GM23338 (cell line): ENCODE results near the gene ABHD12. TPM values are rescaled to one million over a fixed set of nuclear protein-coding genes. Genes with fewer than 3 reads are reported as not detected.

Source experiments
- ATAC-seq: fragments of 200-7000 bp; cut with Tn5 transposase; 3 replicates; pipeline ENCODE4 v1.9.1; 2020
- DNase-seq: peaks from one replicate; pipeline ENCODE4 v3.0.0-alpha.2; 2015; ENCODE audit warnings: low spot score
- H2AFZ ChIP-seq: fragments of 200-600 bp; sonication (generic); 2 replicates; pipeline ENCODE4 v1.8.0; 2016; ENCODE audit warnings: antibody characterized with exemption, mild to moderate bottlenecking, moderate library complexity
- H3F3A ChIP-seq: fragments of 200-600 bp; sonication (generic); replicated peaks from 2 replicates; pipeline ENCODE4 v1.8.0; 2017; ENCODE audit warnings: antibody characterized with exemption, mixed run types, low read depth
- H3K27ac ChIP-seq: fragments of 200-600 bp; sonication (generic); 2 replicates; pipeline ENCODE4 v1.6.1; 2016; ENCODE audit warnings: low read depth
- H3K27me3 ChIP-seq: fragments of 200-600 bp; sonication (generic); 2 replicates; pipeline ENCODE4 v1.8.0; 2016; ENCODE audit warnings: mild to moderate bottlenecking, mixed run types, moderate library complexity; ENCODE audit not compliant: insufficient read depth
- H3K36me3 ChIP-seq: fragments of 200-600 bp; sonication (generic); 2 replicates; pipeline ENCODE4 v1.8.0; 2016; ENCODE audit warnings: mild to moderate bottlenecking; ENCODE audit not compliant: insufficient read depth
- H3K4me1 ChIP-seq: fragments of 200-600 bp; sonication (generic); 2 replicates; pipeline ENCODE4 v1.8.0; 2016; ENCODE audit warnings: mild to moderate bottlenecking, moderate library complexity; ENCODE audit not compliant: insufficient read depth
- H3K4me2 ChIP-seq: fragments of 200-600 bp; sonication (generic); 2 replicates; pipeline ENCODE4 v1.7.1; 2017; ENCODE audit warnings: mixed run types
- H3K4me3 ChIP-seq: fragments of 200-600 bp; sonication (generic); 2 replicates; pipeline ENCODE4 v1.6.1; 2016; ENCODE audit warnings: mixed run types
- H3K79me2 ChIP-seq: fragments of 200-600 bp; sonication (generic); replicated peaks from 2 replicates; pipeline ENCODE4 v1.8.0; 2017; ENCODE audit warnings: mild to moderate bottlenecking; ENCODE audit not compliant: insufficient read depth
- H3K9me2 ChIP-seq: fragments of 200-600 bp; sonication (generic); 2 replicates; pipeline ENCODE4 v1.8.0; 2017; ENCODE audit not compliant: insufficient read depth
- H4K20me1 ChIP-seq: fragments of 200-600 bp; sonication (generic); replicated peaks from 2 replicates; pipeline ENCODE4 v1.8.0; 2017; ENCODE audit warnings: mild to moderate bottlenecking; ENCODE audit not compliant: insufficient read depth
- H3K27ac Mint-ChIP-seq: 2 replicates; pipeline ENCODE4 v1.8.0; 2020; ENCODE audit warnings: inconsistent platforms, mild to moderate bottlenecking, moderate library complexity, mixed read lengths
- H3K27me3 Mint-ChIP-seq: 3 replicates; pipeline ENCODE4 v1.8.0; 2022; ENCODE audit warnings: low read depth, mild to moderate bottlenecking, moderate library complexity, mixed read lengths, inconsistent platforms; ENCODE audit not compliant: insufficient read depth, poor library complexity
- H3K36me3 Mint-ChIP-seq: 3 replicates; pipeline ENCODE4 v1.8.0; 2021; ENCODE audit warnings: low read depth, mild to moderate bottlenecking, inconsistent platforms, moderate library complexity, mixed read lengths
- H3K4me1 Mint-ChIP-seq: 3 replicates; pipeline ENCODE4 v1.8.0; 2020; ENCODE audit warnings: mild to moderate bottlenecking, inconsistent platforms, mixed read lengths
- H3K4me3 Mint-ChIP-seq: 3 replicates; pipeline ENCODE4 v1.8.0; 2021; ENCODE audit warnings: moderate library complexity, mild to moderate bottlenecking, inconsistent platforms, mixed read lengths
- H3K9me3 Mint-ChIP-seq: 3 replicates; pipeline ENCODE4 v1.8.0; 2020; ENCODE audit warnings: moderate library complexity, mild to moderate bottlenecking, inconsistent platforms, mixed read lengths
- CREB1 ChIP-seq: fragments of 250-450 bp; sonication (Bioruptor Pico); IDR thresholded peaks from 2 replicates; pipeline ENCODE4 v1.5.0; 2020; ENCODE audit warnings: low read depth, mild to moderate bottlenecking, moderate library complexity
- CTCF ChIP-seq, 2 experiments: fragments of 200-600 bp in 1 of 2; sonication (generic) in 1 of 2; conservative IDR thresholded peaks; 2 replicates each; pipeline versions ENCODE4 v1.5.1 to v1.6.1; 2016 to 2017; ENCODE audit warnings: antibody characterized with exemption in 2 of 2, low read depth in 2 of 2, mild to moderate bottlenecking in 2 of 2, moderate library complexity in 1 of 2
- ETS1 ChIP-seq: IDR thresholded peaks from 2 replicates; pipeline ENCODE4 v1.6.1; 2016; ENCODE audit warnings: antibody characterized with exemption
- EZH2 ChIP-seq: fragments of 200-600 bp; sonication (generic); IDR thresholded peaks from one replicate; pipeline ENCODE4 v1.8.0; 2017; ENCODE audit warnings: antibody characterized with exemption, mild to moderate bottlenecking, low read depth; ENCODE audit not compliant: unreplicated experiment
- EZH2phosphoT487 ChIP-seq: fragments of 200-600 bp; sonication (generic); IDR thresholded peaks from one replicate; pipeline ENCODE4 v1.8.1; 2018; ENCODE audit warnings: antibody characterized with exemption; ENCODE audit not compliant: unreplicated experiment
- NANOG ChIP-seq: IDR thresholded peaks from 2 replicates; pipeline ENCODE4 v1.6.1; 2016; ENCODE audit warnings: antibody characterized with exemption, borderline replicate concordance
- STAT1 ChIP-seq: IDR thresholded peaks from one replicate; pipeline ENCODE4 v1.6.1; 2016; ENCODE audit warnings: antibody characterized with exemption; ENCODE audit not compliant: unreplicated experiment
- ZNF331 ChIP-seq: fragments of 250-450 bp; sonication (Bioruptor Pico); IDR thresholded peaks from 2 replicates; pipeline ENCODE4 v1.5.0; 2020; ENCODE audit warnings: low read depth, mild to moderate bottlenecking, moderate library complexity
- polyA plus RNA-seq: library from polyadenylated mRNA; unstranded; fragments of >200 nt; fragmentation: Nextera tagmentation; extraction: Ambion mirVana; gene quantifications from 2 replicates; pipeline ENCODE4 v1.2.1, GENCODE V29; 2016
- total RNA-seq: library from RNA; depleted of rRNA; stranded (reverse); fragments of >200 nt; shearing (Covaris generic); gene quantifications from 2 replicates; pipeline ENCODE4 v1.2.3, GENCODE V29; 2014

ABHD12 gene
- total and polyA plus RNA-seq, 2 experiments from 2014 or later, result 40.2 to 57.8 TPM

- H3K27ac Mint-ChIP-seq, result peak overlapping the region; percentile 70
- peaks cover 14% of the 10 kb centered on the region for H3K4me1 Mint-ChIP-seq
These were observed 100.6 kb downstream of the ABHD12 start for GRCh38 chr20:25289886-25290597.

GRCh38 chr20:25288291-25289181 is 102.1 kb downstream of the ABHD12 start:
- ATAC-seq (no peak), DNase-seq (no peak)
- Histone ChIP-seq H3K27ac (no peak overlapping the region), H3F3A (no peaks in the 10 kb centered on the region), H4K20me1 (no peaks in the 10 kb centered on the region), H3K4me1 (no peaks in the 10 kb centered on the region), H3K36me3 (peaks cover 2% of the 10 kb centered on the region; the same call in 1 of the 2 replicates), H2AFZ (no peak overlapping the region), H3K79me2 (no peaks in the 10 kb centered on the region), H3K9me2 (no peaks in the 10 kb centered on the region), H3K4me3 (no peak overlapping the region), H3K4me2 (no peak overlapping the region), H3K27me3 (no peaks in the 10 kb centered on the region)
- H3K4me1 Mint-ChIP-seq, result peaks cover 8% of the 10 kb centered on the region; the same call in 2 of the 3 replicates
- no peaks in the 10 kb centered on the region; the same call in 2 of the 3 replicates for H3K9me3 Mint-ChIP-seq
- no peak overlapping the region for H3K27ac Mint-ChIP-seq
- peaks cover 51% of the 10 kb centered on the region for H3K36me3 Mint-ChIP-seq
- no peak overlapping the region for H3K4me3 Mint-ChIP-seq
- TF ChIP-seq ZNF331 (CRISPR knock-in tag) (no peak), EZH2phosphoT487 (no peak), CREB1 (CRISPR knock-in tag) (no peak), STAT1 (no peak)
- peaks cover 19% of the 10 kb centered on the region for H3K27me3 Mint-ChIP-seq

More at GRCh38 chr20:25289886-25290597, 100.6 kb downstream of the ABHD12 start:
- Histone ChIP-seq H3K4me3 (no peak overlapping the region), H4K20me1 (0 out of 2 replicates have a peak, but pooled peaks cover 3% of the 10 kb centered on the region), H3K4me1 (peaks cover 5% of the 10 kb centered on the region; the same call in 1 of the 2 replicates), H3K9me2 (no peaks in the 10 kb centered on the region), H3K27me3 (no peaks in the 10 kb centered on the region), H2AFZ (no peak overlapping the region), H3K27ac (no peak overlapping the region), H3K4me2 (no peak overlapping the region), H3K36me3 (no peaks in the 10 kb centered on the region; the same call in 1 of the 2 replicates), H3F3A (peaks cover 4% of the 10 kb centered on the region; the same call in 1 of the 2 replicates), H3K79me2 (no peaks in the 10 kb centered on the region)
- Mint-ChIP-seq H3K9me3 (no peaks in the 10 kb centered on the region; the same call in 1 of the 3 replicates), H3K36me3 (peaks cover 45% of the 10 kb centered on the region), H3K4me3 (no peak overlapping the region), H3K27me3 (peaks cover 24% of the 10 kb centered on the region)
- ATAC-seq (no peak), DNase-seq (peak; percentile 33)
- TF ChIP-seq ZNF331 (CRISPR knock-in tag), result no peak
- 0 out of 4 replicates have a peak, but pooled peaks of 1 of the 2 experiments have one; percentile 22 for TF ChIP-seq CTCF (conservative IDR thresholded peaks at IDR 0.05; ENCODE audit: low read depth in 2 of 2)
- no peak for TF ChIP-seq EZH2
- TF ChIP-seq NANOG, result no peak
- no peak for TF ChIP-seq ETS1
